ENCODE measurements around the gene ANO7.

The ANO7 gene

DNA sequence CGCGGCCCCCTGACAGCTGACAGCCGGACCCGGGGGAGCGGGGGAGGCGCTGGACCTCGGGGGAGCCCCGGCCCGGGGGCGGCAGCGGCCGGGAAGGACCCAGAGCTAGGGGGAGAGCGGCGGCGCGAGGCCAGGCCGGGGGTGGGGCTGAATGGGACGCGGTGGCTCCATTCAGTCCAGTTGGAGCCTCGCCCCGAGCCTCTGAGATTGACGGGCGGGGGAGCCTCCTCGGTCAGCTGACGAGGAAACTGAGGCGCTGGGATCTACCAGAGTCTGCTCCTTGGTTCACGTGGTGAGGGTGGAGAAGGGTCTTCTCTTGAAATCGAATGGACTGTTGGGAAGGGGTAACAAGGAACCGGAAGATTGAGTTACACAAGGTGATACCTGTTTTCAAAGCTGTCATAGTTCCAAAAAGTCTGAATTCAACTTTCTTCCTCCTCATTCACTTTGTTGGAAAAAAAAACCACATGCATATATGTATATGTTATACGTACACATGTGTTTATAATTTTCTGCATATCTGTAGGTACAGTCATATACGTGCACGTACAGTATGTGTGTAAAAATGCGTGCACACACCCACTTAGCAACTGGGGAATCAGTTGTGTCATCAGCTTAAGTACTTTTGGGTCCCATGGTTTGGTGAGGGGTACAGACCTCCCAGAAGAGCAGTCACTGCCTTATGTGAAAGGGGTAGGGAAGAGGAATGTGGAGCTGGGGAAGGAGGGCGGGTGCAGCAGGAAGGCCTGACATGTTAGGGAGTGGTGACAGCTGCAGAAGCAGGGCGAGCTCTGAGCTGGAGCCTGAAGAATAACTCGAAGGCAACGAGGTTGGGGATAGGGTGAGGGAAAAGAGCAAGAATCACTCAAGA is 37.6 kb upstream of the ANO7 start:
- peak in 1 of 3 donors; percentile 6 for DNase-seq
- WGBS (ENCODE audit: insufficient coverage) = 9% methylated on average over 29 of the region's 37 CpGs
- H3K4me3 ChIP-seq (ENCODE audit: control insufficient read depth in 1 of 7, extremely low read depth in 1 of 7, insufficient read depth in 4 of 7, low read depth in 2 of 7, low read length in 6 of 7) = peak overlapping the region; percentile 83 to 96 (median 88)
- H3K9me3 ChIP-seq (ENCODE audit: control extremely low read depth in 1 of 5, control insufficient read depth in 4 of 5, insufficient read depth in 2 of 5, low read depth in 1 of 5, low read length in 4 of 5) = no peaks in the 10 kb centered on the region
- peaks cover 0 to 26% (median 24%) of the 10 kb centered on the region in 4 experiments for H3K4me1 ChIP-seq (ENCODE audit: control extremely low read depth in 1 of 4, control insufficient read depth in 4 of 4, insufficient read depth in 4 of 4, low read length in 3 of 4)
- peaks cover 0 to 16% (median 4%) of the 10 kb centered on the region in 4 experiments for H3K36me3 ChIP-seq (ENCODE audit: control insufficient read depth in 4 of 4, insufficient read depth in 4 of 4, low read length in 3 of 4)
- ChIA-PET CTCF (interaction anchor here (0.6 to 1.6 kb wide), 6 partner anchors 12 to 299 kb away, joined by 3 to 5 read pairs (median 3); no protein-coding TSS in a partner anchor), POLR2A (interaction anchor here (0.6 kb wide), 1 partner anchor 39 kb away, joined by 4 read pairs; no protein-coding TSS in a partner anchor)
- H3K27ac ChIP-seq (ENCODE audit: insufficient read depth in 1 of 2, low read depth in 1 of 2, low read length in 2 of 2, poor library complexity in 1 of 2, severe bottlenecking in 2 of 2) = peak overlapping the region in 1 of 2 experiments; percentile 71
- no peaks in the 10 kb centered on the region for H3K27me3 ChIP-seq (replicated peaks in 2 of 5; ENCODE audit: control insufficient read depth in 4 of 5, insufficient read depth in 5 of 5, low read length in 4 of 5)

GRCh38 chr2:241151934-241152660 is 36.4 kb upstream of the ANO7 start:
- Histone ChIP-seq H3K36me3 (ENCODE audit: control insufficient read depth in 4 of 4, insufficient read depth in 4 of 4, low read length in 3 of 4) (peaks cover 0 to 16% (median 5%) of the 10 kb centered on the region in 4 experiments), H3K4me1 (ENCODE audit: control extremely low read depth in 1 of 4, control insufficient read depth in 4 of 4, insufficient read depth in 4 of 4, low read length in 3 of 4) (peaks cover 3 to 34% (median 27%) of the 10 kb centered on the region in 4 experiments), H3K9me3 (ENCODE audit: control extremely low read depth in 1 of 5, control insufficient read depth in 4 of 5, insufficient read depth in 2 of 5, low read depth in 1 of 5, low read length in 4 of 5) (no peaks in the 10 kb centered on the region), H3K27me3 (replicated peaks in 2 of 5; ENCODE audit: control insufficient read depth in 4 of 5, insufficient read depth in 5 of 5, low read length in 4 of 5) (no peaks in the 10 kb centered on the region), H3K27ac (ENCODE audit: insufficient read depth in 1 of 2, low read depth in 1 of 2, low read length in 2 of 2, poor library complexity in 1 of 2, severe bottlenecking in 2 of 2) (no peak overlapping the region), H3K4me3 (ENCODE audit: control insufficient read depth in 1 of 7, extremely low read depth in 1 of 7, insufficient read depth in 4 of 7, low read depth in 2 of 7, low read length in 6 of 7) (no peak overlapping the region)
- CTCF ChIA-PET = interaction anchor here (1.6 kb wide), 1 partner anchor 49 kb away, joined by 5 read pairs; no protein-coding TSS in a partner anchor
- DNase-seq = no peak
- 91% methylated on average over 7 of the region's 8 CpGs for WGBS (ENCODE audit: insufficient coverage)
- POLR2A ChIA-PET = no interaction called here

DNA sequence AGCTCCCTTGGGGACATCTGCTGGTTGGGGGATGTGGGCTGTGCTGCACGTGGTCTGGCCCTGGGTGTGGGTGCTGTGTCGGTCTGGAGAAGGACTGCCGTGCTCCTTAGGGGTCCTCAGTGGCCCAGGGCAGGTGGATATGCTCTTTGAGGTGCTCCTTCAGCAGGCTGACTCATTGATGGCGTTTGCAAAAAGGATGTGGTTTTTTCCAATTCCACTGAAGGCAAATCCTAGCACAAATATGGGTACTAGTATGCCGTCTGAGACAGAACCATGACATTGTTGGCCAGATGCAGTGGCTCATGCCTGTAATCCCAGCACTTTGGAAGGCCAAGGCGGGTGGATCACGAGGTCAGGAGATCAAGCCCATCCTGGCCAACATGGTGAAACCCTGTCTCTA is 34.9 kb upstream of the ANO7 start:
- no peak for DNase-seq
- H3K27me3 ChIP-seq (replicated peaks in 2 of 5; ENCODE audit: control insufficient read depth in 4 of 5, insufficient read depth in 5 of 5, low read length in 4 of 5) = no peaks in the 10 kb centered on the region
- 88% methylated on average over 7 of the region's 7 CpGs for WGBS (ENCODE audit: insufficient coverage)
- H3K4me1 ChIP-seq (ENCODE audit: control extremely low read depth in 1 of 4, control insufficient read depth in 4 of 4, insufficient read depth in 4 of 4, low read length in 3 of 4) = peaks cover 4 to 29% (median 25%) of the 10 kb centered on the region in 4 experiments
- H3K27ac ChIP-seq (ENCODE audit: insufficient read depth in 1 of 2, low read depth in 1 of 2, low read length in 2 of 2, poor library complexity in 1 of 2, severe bottlenecking in 2 of 2) = no peak overlapping the region
- H3K36me3 ChIP-seq (ENCODE audit: control insufficient read depth in 4 of 4, insufficient read depth in 4 of 4, low read length in 3 of 4) = peaks cover 2 to 27% (median 12%) of the 10 kb centered on the region in 4 experiments
- no peaks in the 10 kb centered on the region for H3K9me3 ChIP-seq (ENCODE audit: control extremely low read depth in 1 of 5, control insufficient read depth in 4 of 5, insufficient read depth in 2 of 5, low read depth in 1 of 5, low read length in 4 of 5)
- POLR2A ChIA-PET = no interaction called here
- CTCF ChIA-PET = no interaction called here
- H3K4me3 ChIP-seq (ENCODE audit: control insufficient read depth in 1 of 7, extremely low read depth in 1 of 7, insufficient read depth in 4 of 7, low read depth in 2 of 7, low read length in 6 of 7) = no peak overlapping the region

DNA sequence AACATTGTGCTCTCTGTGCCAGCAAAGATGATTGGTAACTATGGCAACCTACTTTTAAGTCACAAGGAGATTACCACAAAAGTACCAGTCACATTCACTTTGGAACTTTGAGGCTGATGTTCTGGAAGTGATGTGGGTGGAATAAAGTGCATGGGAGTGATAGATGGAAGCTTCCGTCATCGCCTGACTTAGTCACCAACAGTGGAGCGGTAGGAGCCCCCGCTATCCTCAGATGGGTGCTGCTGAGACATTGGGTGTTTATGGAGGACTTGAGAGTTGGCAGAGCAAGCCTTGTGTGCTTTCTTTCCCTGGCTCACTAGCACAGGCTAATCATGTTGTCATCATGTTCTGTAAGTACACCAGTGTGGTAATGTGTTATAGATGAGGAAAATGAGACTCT is 33.6 kb upstream of the ANO7 start:
- POLR2A ChIA-PET = no interaction called here
- DNase-seq = no peak
- CTCF ChIA-PET = interaction anchor here (1.5 kb wide), 1 partner anchor 9 kb away, joined by 3 read pairs; no protein-coding TSS in a partner anchor

DNA sequence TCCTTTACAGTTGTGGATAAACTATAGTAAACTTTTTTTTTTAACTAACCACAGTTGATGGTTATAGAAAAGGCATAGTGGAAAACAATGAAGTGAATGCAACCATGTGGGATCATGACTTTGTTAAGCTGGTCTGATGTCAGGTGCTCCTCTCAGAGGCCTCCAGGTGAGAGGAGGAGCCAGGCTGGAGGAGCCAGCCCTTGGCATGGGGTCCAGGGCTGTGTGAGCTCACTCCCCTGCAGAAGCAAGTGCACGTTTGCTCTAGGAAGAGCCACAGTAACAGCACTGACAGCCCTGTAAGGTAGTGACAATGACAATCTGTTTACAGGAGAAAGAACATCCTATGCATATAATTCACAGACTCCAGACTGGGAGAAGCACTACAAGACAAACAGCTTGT is 32.5 kb upstream of the ANO7 start:
- peaks cover 7 to 43% (median 28%) of the 10 kb centered on the region in 4 experiments for H3K36me3 ChIP-seq (ENCODE audit: control insufficient read depth in 4 of 4, insufficient read depth in 4 of 4, low read length in 3 of 4)
- ChIA-PET POLR2A (no interaction called here), CTCF (interaction anchor here (1.5 kb wide), 1 partner anchor 8 kb away, joined by 3 read pairs; no protein-coding TSS in a partner anchor)
- no peaks in the 10 kb centered on the region for H3K27me3 ChIP-seq (replicated peaks in 2 of 5; ENCODE audit: control insufficient read depth in 4 of 5, insufficient read depth in 5 of 5, low read length in 4 of 5)
- H3K4me3 ChIP-seq (ENCODE audit: control insufficient read depth in 1 of 7, extremely low read depth in 1 of 7, insufficient read depth in 4 of 7, low read depth in 2 of 7, low read length in 6 of 7) = no peak overlapping the region
- DNase-seq = no peak
- peaks cover 4 to 20% (median 15%) of the 10 kb centered on the region in 4 experiments for H3K4me1 ChIP-seq (ENCODE audit: control extremely low read depth in 1 of 4, control insufficient read depth in 4 of 4, insufficient read depth in 4 of 4, low read length in 3 of 4)
- WGBS (ENCODE audit: insufficient coverage) = 91% methylated on average over 1 of the region's 1 CpG
- H3K9me3 ChIP-seq (ENCODE audit: control extremely low read depth in 1 of 5, control insufficient read depth in 4 of 5, insufficient read depth in 2 of 5, low read depth in 1 of 5, low read length in 4 of 5) = no peaks in the 10 kb centered on the region
- H3K27ac ChIP-seq (ENCODE audit: insufficient read depth in 1 of 2, low read depth in 1 of 2, low read length in 2 of 2, poor library complexity in 1 of 2, severe bottlenecking in 2 of 2) = no peak overlapping the region

More for the DNA sequence above, 33.6 kb upstream of the ANO7 start:
- Histone ChIP-seq H3K36me3 (ENCODE audit: control insufficient read depth in 4 of 4, insufficient read depth in 4 of 4, low read length in 3 of 4) (peaks cover 3 to 37% (median 22%) of the 10 kb centered on the region in 4 experiments), H3K9me3 (ENCODE audit: control extremely low read depth in 1 of 5, control insufficient read depth in 4 of 5, insufficient read depth in 2 of 5, low read depth in 1 of 5, low read length in 4 of 5) (no peaks in the 10 kb centered on the region), H3K4me1 (ENCODE audit: control extremely low read depth in 1 of 4, control insufficient read depth in 4 of 4, insufficient read depth in 4 of 4, low read length in 3 of 4) (peaks cover 4 to 25% (median 20%) of the 10 kb centered on the region in 4 experiments), H3K4me3 (ENCODE audit: control insufficient read depth in 1 of 7, extremely low read depth in 1 of 7, insufficient read depth in 4 of 7, low read depth in 2 of 7, low read length in 6 of 7) (no peak overlapping the region), H3K27ac (ENCODE audit: insufficient read depth in 1 of 2, low read depth in 1 of 2, low read length in 2 of 2, poor library complexity in 1 of 2, severe bottlenecking in 2 of 2) (no peak overlapping the region), H3K27me3 (replicated peaks in 2 of 5; ENCODE audit: control insufficient read depth in 4 of 5, insufficient read depth in 5 of 5, low read length in 4 of 5) (no peaks in the 10 kb centered on the region)
- 98% methylated on average over 4 of the region's 4 CpGs for WGBS (ENCODE audit: insufficient coverage)

- Histone ChIP-seq H3K4me3 (ENCODE audit: control insufficient read depth in 1 of 7, extremely low read depth in 1 of 7, insufficient read depth in 4 of 7, low read depth in 2 of 7, low read length in 6 of 7) (peak overlapping the region in 1 of 7 experiments; percentile 35), H3K9me3 (ENCODE audit: control extremely low read depth in 1 of 5, control insufficient read depth in 4 of 5, insufficient read depth in 2 of 5, low read depth in 1 of 5, low read length in 4 of 5) (no peaks in the 10 kb centered on the region), H3K4me1 (ENCODE audit: control extremely low read depth in 1 of 4, control insufficient read depth in 4 of 4, insufficient read depth in 4 of 4, low read length in 3 of 4) (peaks cover 4 to 14% (median 9%) of the 10 kb centered on the region in 4 experiments), H3K36me3 (ENCODE audit: control insufficient read depth in 4 of 4, insufficient read depth in 4 of 4, low read length in 3 of 4) (peaks cover 7 to 52% (median 32%) of the 10 kb centered on the region in 4 experiments), H3K27me3 (replicated peaks in 2 of 5; ENCODE audit: control insufficient read depth in 4 of 5, insufficient read depth in 5 of 5, low read length in 4 of 5) (no peaks in the 10 kb centered on the region), H3K27ac (ENCODE audit: insufficient read depth in 1 of 2, low read depth in 1 of 2, low read length in 2 of 2, poor library complexity in 1 of 2, severe bottlenecking in 2 of 2) (no peak overlapping the region)
- 12% methylated on average over 5 of the region's 5 CpGs for WGBS (ENCODE audit: insufficient coverage)
- ChIA-PET CTCF (interaction anchor here (0.5 to 1.3 kb wide), 3 partner anchors 15 to 79 kb away, joined by 3 read pairs; no protein-coding TSS in a partner anchor), POLR2A (no interaction called here)
- peak; percentile 13 to 64 (median 52) for DNase-seq
Observed at GRCh38 chr2:241156971-241157441, 31.5 kb upstream of the ANO7 start.

Measured in common myeloid progenitor, CD34-positive (primary cell).